GF-D8 (cell line): ENCODE measurements around the gene CAPG.
A peak's percentile ranks its signal among the peaks of the same experiment; 100 is the strongest.
"Not testable (repeated sequence)": the region's sequence is repeated elsewhere in the genome, so short reads cannot be mapped to it uniquely, and the experiment has no call there.

Source experiments
- DNase-seq: peaks from one replicate; lab custom pipeline; 2025; lab: John Stamatoyannopoulos, UW

The CAPG gene

DNA sequence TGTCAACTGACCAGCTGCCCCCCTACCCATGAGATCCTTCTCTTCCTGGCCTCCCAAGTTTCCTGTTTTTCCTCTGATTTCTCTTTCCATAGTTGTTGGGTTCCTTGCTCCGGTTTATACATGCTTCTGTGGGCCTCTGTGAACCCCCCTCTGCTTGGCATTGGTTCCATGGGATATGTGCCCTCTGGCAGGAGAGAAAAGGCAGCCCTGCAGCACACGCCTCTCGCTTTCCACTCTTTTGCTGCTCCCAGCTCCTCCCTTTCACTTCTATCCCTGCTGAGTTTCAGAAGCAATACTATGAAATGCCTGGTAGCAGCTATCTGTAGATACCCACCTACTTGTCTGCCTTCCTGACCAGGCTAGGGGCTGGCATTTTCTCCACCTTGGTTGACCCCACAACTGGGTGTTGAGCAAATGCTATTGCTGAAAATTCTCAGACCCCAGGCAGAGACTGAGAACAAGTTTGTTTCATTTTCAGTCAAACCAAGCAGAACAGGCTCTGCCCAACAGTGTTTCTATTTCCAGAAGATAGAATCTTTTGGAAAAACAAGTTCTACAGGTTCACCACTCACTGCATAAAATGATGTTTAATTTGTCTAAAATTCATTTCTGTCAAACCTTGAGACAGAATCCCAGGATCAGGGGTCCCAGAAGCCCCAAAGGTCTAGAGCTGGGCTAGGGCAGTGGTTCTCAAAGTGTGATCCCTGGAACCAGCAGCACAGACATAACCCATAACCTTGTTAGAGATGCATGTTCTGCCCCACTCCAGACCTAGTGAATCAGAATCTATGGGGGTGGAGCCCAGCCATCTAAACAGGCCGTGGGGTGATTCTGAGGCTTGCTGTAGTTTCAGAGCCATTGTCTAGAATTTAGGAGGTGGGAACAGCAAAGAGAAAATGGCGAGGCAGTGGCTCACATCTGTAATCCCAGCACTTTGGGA lies 13.4 kb downstream of the CAPG start:
- DNase-seq = no peak

DNA sequence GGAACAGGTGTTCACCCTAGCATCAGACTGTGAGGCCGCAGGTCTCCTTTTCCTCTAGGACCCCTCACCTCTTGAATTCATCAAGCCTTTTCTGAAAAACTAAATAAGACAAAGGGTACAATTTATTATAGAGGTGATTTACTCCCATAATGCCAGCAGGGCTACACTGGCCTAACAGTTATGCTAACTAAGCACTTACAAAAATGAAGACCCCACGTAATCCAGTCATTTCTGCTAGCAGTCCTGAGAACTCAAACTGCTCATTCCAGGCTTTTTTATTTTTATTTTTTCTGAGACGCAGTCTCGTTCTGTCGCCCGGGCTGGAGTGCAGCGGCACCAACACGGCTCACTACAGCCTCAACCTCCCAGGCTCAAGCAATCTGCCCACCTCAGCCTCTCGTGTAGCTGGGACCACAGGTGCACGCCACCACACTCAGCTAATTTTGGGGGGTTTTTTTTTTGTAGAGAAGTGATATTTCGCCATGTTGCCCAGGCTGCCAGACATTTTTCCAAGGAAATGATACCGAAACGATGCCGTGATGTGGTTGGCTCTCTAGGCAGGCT lies 14.2 kb downstream of the CAPG start:
- DNase-seq = no peak

DNA sequence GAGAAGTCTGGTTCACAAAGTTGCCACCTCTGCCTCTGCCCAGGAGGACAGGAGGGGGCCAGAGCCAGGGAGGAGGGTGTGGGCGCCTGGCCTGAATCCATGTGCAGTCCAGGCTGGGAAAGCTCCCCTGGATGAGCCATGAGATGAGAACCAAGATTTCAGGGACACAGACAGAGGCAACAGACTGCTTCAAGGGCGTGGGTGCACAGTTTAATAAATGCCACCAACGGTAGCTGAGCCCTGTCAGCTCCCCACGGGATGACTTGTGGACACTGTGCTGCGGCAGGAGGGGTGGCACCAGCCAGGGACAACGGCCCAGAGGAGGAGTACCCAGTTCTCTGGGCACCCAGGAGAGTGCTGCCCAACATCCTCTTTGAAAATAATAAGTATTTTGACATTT lies 15.2 kb downstream of the CAPG start:
- no peak for DNase-seq

DNA sequence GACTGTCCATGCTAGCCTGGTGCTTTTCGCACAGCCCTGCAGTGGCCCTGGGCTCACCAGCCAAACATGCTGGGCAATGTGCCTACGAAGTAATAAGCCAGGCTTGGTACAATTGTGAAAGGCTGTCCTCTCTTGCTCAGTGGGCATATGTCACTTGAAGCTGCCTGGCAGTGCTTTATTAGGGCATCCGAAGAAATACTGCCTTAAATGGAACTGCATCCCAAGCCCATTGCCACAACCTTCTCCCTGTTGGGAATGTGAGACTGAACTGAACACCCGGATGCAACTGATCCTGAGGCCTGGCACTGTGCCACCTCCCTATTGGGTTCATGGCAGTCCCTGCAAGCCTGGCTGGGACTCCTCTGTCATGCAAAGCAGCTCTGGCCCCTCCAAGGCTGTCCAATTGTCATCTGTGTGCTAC lies 15.9 kb downstream of the CAPG start:
- DNase-seq = no peak

DNA sequence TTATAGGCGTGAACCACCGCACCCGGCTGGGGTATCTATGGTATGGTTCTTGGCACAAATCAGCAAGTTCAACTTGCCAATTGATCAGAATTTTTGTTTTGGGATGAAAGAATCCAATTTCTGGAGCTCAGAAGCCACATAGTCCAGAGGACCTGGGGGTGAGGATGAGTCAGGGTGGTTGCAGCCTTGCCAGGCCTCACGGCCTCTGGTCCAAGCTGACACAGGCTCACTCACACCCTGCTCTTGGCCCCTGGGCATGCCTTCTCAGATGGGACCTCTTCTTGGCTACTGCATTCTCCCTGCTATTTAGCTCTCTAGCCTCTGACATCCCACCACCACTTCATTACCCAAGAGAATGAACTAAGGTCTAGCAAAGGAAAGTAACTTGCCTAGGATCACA lies 16.3 kb downstream of the CAPG start:
- DNase-seq = no peak

DNA sequence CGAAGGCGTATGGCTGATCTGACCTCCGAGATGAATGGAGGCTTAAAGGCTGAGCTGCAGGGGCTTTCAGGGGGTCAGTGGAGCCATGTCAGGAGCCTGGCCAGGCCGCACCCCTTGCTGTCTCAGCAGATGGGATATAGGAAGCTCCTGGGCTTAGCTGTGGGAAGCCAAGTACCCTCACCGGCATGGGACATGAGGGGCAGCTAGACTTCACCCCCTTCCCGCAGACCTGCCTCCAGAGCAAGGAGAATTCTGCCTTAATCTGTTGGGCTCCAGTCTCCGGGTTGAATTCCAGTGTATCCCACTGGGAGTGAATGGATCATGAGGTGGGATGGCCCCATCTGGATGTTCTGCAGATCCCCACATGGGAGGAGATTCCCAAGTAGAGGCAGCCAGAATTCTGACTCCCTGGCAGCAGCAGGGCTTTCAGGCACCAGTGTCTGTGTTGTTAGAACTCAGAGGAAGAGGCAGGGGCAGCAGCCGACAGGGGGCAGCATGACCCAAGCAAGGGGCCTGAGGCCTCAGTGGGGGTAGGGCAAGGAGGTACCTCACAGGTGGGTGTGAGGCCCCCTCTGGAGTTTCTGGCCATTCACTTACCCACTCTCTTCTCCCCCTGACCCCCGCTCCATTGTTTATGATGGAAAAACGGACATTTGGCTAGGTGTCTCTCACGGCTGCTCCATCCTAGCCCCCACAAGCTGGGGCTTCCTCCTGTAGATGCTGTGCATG lies 19.1 kb downstream of the CAPG start:
- peak; percentile 10 for DNase-seq

DNA sequence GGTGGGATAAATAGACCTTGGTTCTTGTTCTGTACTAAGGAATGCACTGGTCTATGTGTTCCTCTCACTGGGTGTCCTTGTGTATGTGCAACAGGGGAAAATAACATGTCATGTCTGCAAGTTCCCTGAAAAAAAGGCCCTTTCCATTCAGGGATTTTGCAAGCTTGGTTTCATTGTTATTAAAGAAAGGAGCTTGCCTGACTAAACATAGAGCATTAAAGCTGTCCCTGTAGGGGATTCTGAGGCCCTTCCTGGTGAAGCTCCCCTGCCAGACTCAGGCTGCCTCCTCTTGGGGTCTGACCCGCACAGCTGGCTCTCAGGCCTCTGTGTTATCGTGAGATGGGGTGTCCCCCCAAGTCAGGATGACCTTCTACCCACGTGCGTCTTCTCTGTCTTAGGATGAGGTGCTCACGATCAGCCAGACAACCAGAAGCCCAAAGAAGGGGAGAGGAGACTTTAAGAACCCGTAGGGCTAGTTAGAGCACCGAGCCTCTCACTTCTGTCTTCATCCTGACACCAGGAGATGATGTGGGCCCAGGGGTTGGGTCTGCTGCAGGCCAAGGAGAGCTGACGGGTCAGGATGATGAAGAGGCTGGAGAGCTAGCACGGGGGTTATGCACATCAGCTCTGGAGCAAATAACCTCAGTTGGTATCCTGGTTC lies 21.2 kb downstream of the CAPG start:
- no peak for DNase-seq

DNA sequence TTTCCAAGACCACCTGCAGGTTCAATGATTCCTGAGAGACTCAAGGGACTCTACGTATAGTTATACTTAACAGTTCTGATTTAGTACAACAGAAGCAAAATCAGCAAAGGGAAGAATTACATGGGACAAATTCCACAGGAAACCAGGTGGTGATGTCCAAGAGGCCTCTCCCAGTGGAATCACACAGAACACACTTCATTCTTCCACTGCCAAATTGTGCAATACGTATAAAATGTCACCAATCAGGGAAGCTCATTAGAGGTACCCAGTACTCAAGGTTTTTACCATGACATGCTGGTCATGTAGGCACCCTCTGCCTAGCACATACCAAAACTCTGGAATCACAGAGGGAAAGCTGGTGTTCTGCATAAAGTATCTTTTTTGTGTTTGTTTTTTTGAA lies 22.4 kb downstream of the CAPG start:
- no peak for DNase-seq

DNA sequence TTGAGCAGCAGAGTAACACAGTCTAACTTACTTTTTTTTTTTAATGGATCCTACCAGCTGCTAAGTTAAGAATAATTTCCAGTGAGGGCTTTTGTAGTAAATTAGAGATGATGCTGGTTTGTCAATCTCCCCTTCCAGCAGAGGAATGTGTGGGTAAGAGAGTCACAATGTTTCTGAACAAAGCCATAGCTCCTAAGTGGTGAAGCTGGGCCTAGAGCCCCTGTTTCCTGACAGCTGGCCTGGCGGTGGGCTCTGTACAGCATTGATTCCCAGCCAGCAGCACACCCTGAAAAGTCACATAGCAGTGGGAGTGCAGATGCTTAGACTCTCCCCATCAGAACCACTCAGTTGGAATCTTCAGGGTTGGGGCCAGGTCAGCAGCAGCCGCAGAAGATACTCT lies 24.4 kb downstream of the CAPG start:
- no peak for DNase-seq

DNA sequence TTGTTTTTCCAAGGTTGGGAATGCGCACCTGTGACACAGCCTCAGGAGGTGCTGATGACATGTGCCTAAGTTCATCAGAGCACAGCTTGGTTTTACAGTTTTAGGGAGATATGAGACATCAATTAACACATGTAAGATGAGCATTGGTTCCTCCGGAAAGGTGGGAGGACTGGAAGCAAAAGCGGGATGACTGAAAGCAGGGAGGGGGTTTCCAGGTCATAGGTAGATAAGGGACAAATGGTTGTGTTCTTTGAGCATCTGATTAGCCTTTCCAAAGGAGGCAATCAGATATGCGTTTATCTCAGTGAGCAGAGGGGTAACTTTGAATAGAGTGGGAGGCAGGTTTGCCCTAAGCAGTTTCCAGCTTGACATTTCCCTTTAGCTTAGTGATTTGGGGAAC lies 26.3 kb downstream of the CAPG start:
- no peak for DNase-seq

DNA sequence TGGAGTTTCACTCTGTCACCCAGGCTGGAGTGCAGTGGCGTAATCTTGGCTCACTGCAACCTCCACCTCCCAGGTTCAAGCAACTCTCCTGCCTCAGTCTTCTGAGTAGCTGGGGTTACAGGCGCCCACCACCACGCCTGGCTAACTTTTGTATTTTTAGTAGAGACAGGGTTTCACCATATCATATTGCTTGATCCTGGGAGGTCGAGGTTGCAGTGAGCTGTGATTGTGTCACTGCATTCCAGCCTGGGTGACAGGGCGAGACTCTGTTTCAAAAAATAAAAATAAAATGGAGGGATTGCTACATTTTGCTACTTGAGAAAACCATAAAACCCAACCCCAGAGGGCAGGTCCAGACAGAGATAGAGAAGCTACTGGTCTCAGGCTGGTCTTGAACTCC lies 27.0 kb downstream of the CAPG start:
- DNase-seq = not testable (repeated sequence)

DNA sequence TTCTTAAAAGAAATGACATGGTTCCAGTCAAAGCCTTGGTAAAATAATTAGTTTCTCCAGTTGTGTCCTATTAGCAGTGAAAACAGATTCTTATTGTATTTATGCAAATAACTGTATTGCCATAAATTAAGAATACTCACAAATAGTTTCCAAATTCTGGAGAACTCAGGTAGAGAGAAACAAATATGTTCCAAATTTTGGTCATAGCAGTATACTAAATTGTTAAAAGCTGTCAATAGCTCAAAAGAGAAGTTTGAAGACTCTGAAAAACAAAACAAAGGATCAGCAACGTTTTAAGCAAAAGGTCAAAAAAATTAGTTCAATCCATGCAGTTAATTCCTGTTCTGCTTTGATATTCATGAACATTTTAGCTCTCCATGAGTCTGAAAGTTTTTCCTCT lies 30.1 kb downstream of the CAPG start:
- no peak for DNase-seq

DNA sequence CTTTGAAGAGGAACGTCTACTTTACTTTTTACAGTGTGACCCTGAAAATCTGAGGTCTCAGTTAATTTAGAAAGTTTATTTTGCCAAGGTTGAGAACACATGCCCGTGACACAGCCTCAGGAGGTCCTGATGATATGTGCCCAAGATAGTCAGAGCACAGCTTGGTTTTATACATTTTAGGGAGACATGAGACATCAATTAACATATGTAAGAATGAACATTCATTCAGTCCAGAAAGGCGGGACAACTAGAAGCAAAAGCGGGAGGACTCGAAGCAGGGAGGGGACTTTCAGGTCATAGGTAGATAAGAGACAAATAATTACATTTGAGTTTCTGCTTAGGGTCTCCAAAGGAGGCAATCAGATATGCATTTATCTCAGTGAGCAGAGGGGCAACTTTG lies 31.9 kb downstream of the CAPG start:
- no peak for DNase-seq

DNA sequence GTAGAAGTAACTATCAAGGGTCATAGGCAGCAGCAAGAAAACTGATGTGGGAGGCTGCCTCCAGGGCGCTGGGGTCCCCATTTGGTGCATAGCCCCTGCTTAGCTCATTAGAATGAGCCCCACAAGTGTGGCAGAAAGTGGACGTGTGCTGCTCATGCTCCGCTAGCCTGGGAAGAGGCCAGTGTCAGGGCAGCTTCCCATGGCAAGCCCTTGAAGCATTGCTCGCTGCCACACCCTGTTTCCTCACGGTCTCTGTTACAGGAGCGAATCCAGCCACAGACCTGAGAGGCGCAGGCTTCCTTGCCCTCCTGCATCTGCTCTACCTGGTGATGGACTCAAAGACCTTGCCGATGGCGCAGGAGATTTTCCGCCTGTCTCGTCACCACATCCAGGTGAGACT lies 33.1 kb downstream of the CAPG start:
- no peak for DNase-seq

DNA sequence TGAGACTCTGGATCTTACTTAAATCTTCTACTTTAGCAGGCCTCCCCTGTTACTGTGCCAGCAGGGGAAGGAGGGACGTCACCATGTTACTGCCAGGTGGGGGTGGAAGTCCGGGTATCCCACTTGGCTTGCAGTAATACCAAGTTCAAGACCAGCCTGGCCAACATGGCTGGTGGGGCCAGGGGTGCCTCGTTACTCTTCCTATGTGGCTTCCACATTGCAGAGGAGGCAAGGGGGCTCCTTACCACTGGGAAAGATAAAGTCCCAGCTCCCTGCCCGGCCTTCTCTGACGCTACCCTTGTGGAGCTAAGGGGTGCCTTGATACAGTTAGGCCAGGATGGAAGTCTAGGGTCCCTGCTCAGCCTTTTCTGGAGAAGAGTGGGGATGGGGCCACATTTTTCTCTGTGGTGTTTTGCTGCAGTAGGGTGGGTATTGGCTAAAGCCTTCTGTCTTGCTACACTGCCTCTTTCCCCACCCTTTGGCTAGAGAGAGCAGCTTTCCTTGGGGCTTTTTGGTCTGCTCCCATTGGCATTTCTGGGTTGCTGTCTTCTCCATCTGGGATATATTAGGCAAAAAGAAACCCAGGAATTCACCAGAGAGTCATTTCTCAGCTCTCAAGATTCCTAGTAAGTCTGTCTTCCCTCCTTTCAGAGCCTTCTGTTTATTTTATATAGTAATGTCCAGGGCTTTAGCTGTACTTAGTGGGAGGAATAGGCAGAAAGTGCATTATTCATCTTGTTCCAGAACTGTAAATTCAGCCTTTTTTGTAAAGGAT lies 33.7 kb downstream of the CAPG start:
- DNase-seq = no peak

DNA sequence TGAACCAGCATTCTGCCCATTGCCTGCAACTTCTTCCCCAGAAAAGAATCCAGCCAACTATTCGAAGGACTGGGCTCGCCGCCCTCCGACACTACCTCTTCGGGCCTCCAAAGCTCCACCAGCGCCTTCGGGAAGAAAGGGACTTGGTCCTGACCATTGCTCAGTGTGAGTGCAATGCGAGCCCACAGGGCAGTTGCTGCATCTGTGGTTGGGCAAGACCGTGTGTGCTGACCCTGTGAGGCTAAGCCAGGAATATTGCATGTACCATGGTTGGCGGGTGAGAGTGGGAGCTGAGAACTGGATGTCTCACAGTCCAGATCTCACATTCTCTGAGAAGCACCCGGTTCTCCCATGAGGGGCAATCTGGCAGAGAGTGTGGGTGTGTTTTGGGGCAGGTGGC lies 39.1 kb downstream of the CAPG start:
- no peak for DNase-seq

DNA sequence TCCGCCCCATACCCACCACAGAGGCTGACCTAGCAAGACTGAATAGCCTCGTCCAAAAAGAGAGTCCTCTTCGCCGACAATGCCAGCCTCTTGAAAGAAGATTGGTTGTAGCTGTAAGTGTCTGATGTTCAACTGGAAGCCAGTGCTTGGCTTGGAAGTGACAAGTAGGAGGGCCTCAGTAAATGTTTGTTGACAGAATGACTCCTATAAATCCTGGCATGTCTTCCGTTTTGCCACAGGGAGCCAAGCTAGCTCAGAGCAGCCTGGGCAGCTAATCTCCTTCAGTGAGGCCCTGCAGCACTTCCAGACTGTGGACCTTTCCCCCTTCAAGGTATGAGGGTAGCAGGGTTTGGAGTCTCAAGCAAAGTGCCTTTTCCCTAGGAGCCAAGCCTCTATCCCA lies 40.7 kb downstream of the CAPG start:
- DNase-seq = no peak

DNA sequence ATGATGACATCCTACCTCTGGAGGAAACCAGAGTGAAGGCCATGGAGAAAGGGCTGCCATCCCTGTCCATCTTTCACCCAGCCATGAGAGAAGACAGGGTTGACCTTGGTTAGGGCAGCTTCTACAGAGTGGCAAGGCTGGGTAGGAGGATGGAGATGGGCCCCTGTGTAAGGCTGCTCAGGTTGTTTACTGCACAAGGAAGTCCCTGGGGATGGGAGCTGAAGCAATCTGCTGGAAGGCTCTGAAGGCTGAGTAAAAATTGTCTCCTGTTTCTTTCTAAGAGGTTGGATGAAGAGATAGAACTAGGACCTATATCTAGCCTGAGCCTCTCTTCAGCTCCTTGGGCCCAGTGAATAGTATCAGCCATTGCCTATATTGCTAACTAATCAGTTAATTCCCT lies 41.2 kb downstream of the CAPG start:
- DNase-seq = no peak

DNA sequence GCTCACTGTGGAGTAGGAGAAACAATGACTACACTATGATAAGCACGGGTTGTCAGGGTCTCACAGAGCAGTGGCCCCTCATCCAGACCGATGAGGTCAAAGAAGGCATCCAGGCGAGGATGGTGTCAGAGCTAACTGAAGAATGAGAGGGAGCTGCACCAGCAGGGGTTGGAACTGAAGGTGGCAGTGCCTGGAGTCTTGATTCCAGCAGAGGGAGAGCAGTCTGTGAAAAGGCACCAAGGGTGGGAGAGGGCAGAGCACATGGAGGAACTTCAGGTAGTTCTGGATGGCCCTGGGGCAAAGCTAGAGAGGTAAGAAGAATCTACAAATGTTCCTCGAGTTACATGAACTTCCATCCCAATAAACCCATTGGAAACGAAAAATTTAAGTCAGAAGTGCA lies 43.0 kb downstream of the CAPG start:
- no peak for DNase-seq

DNA sequence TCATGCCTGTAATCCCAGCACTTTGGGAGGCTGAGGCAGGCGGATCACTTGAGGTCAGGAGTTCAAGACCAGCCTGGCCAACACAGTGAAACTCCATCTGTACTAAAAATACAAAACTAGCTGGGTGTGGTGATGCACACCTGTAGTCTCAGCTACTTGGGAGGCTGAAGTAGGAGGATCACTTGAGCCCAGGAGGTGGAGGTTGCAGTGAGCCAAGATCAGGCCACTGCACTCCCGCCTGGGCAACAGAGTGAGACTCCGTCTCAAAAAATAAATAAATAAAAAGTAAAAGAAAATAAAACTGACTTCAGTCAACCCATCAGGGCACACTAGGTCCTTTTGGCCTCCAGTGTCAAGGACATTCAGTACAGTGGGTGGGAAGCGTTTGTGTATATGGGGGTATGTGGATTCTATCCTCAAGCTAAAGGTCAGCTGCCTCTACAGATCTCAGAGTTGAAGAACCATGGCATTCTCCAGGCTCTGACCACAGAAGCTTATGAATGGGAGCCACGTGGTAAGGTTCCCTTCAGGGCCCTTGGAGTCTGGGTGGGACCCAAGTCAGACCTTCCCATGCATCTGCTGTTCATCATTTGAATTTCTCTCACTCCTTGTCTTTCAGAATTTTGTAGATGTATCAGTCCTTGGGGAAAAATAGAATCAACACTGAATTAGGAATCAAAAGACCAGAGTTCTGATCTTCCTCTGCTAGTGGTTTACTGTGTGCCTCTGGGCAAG lies 47.3 kb downstream of the CAPG start:
- DNase-seq = not testable (repeated sequence)

DNA sequence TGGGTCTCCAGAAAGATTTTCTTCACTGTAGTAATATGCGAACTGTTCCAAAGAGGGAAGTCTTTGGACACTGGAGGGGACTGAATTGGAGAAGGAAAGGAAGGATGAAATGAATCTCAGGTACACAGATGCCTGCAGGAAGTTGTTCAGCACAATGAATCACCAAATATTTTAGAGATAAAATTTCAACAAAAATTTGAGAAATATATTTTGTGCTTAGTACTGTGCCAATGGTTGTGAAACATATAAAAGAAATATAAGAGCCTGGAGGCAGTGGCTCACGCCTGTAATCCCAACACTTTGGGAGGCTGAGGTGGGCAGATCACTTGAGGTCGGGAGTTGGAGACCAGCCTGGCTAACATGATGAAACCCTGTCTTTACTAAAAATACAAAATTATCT lies 52.4 kb downstream of the CAPG start:
- DNase-seq = no peak
